Natural killer cell (primary cell): ENCODE results near the gene TPRN. TPM values are rescaled to one million over a fixed set of nuclear protein-coding genes. Genes with fewer than 3 reads are reported as not detected.

ENCODE experiments used
- ATAC-seq, 3 donors: fragments of 150-1000 bp in 2 of 3; fragments of 200-7000 bp in 1 of 3; cut with Tn5 transposase; 1 replicate in 1 of 3; 2 replicates in 2 of 3; pipeline ENCODE4 v1.10.0; 2021; ENCODE audit warnings: mild to moderate bottlenecking in 2 of 3, moderate library complexity in 2 of 3
- DNase-seq, 2 donors: peaks; one replicate each; pipeline versions ENCODE4 v3.0.0 to v3.0.0-alpha.2; 2013 to 2021; ENCODE audit warnings: mixed read lengths in 1 of 2
- H3K27ac ChIP-seq: one replicate; pipeline ENCODE4 v1.5.1; 2013; ENCODE audit warnings: mild to moderate bottlenecking, low read length
- H3K27me3 ChIP-seq: one replicate; pipeline ENCODE4 v1.6.1; 2013; ENCODE audit warnings: low read length; ENCODE audit not compliant: control insufficient read depth, insufficient read depth
- H3K36me3 ChIP-seq: one replicate; pipeline ENCODE4 v1.6.1; 2013; ENCODE audit warnings: low read length; ENCODE audit not compliant: control insufficient read depth, insufficient read depth
- H3K4me1 ChIP-seq: one replicate; pipeline ENCODE4 v1.6.1; 2013; ENCODE audit warnings: low read length; ENCODE audit not compliant: control insufficient read depth, insufficient read depth
- H3K4me3 ChIP-seq: one replicate; pipeline ENCODE4 v1.5.1; 2013; ENCODE audit warnings: low read length
- H3K9me3 ChIP-seq: one replicate; pipeline ENCODE4 v1.6.1; 2013; ENCODE audit warnings: low read length; ENCODE audit not compliant: control insufficient read depth, insufficient read depth
- H3K27ac Mint-ChIP-seq, 2 donors: one replicate each; pipeline ENCODE4 v1.8.0; 2022; ENCODE audit warnings: mild to moderate bottlenecking in 2 of 2, mixed read lengths in 2 of 2, moderate library complexity in 1 of 2
- H3K27me3 Mint-ChIP-seq, 2 donors: one replicate each; pipeline ENCODE4 v1.8.0; 2022; ENCODE audit warnings: low read depth in 2 of 2, mixed read lengths in 2 of 2
- H3K36me3 Mint-ChIP-seq: one replicate; pipeline ENCODE4 v1.8.0; 2022; ENCODE audit warnings: mixed read lengths
- H3K4me1 Mint-ChIP-seq, 2 donors: one replicate each; pipeline ENCODE4 v1.8.0; 2022; ENCODE audit warnings: mixed read lengths in 2 of 2
- H3K4me3 Mint-ChIP-seq: one replicate; pipeline ENCODE4 v1.8.0; 2022; ENCODE audit warnings: mild to moderate bottlenecking, moderate library complexity, mixed read lengths
- H3K9me3 Mint-ChIP-seq, 2 donors: one replicate each; pipeline ENCODE4 v1.8.0; 2022; ENCODE audit warnings: mixed read lengths in 2 of 2
- CTCF ChIP-seq: fragments of 200-600 bp; IDR thresholded peaks from one replicate; pipeline ENCODE4 v1.8.0; 2022; ENCODE audit warnings: antibody characterized with exemption
- WGBS: methylation state at CpG from one replicate; pipeline ENCODE4 v1.1.7; 2013; ENCODE audit warnings: missing lambda C conversion rate; ENCODE audit not compliant: insufficient coverage; 5-methylcytosine and 5-hydroxymethylcytosine counted together
- intact Hi-C: fragments of 100-400 bp; cut with micrococcal nuclease; formaldehyde crosslinking; loops from one replicate; pipeline ENCODE4 v1.14.2; 2022
- total RNA-seq, 4 donors: library from RNA; stranded (reverse); fragments of 120-200 nt in 1 of 4; gene quantifications; one replicate each; pipeline versions ENCODE4 v1.2.3 to v1.2.4, GENCODE V29; 2013 to 2022

The TPRN gene
- total RNA-seq, 3 donors from 2014 or later (not counting 1 experiment from before 2014, with no cell fraction given) = 8.2 to 10.6 (median 8.4) TPM

GRCh38 chr9:137232510-137232909 is 32.0 kb upstream of the TPRN start:
- no peaks in the 10 kb centered on the region for H3K9me3 Mint-ChIP-seq
- H3K27ac Mint-ChIP-seq = no peak overlapping the region
- Histone ChIP-seq H3K9me3 (no peaks in the 10 kb centered on the region), H3K27ac (no peak overlapping the region), H3K4me3 (no peak overlapping the region), H3K36me3 (no peaks in the 10 kb centered on the region), H3K27me3 (peaks cover 4% of the 10 kb centered on the region), H3K4me1 (peaks cover 32% of the 10 kb centered on the region)
- DNase-seq (no peak), ATAC-seq (no peak)
- H3K27me3 Mint-ChIP-seq = peaks cover 0 to 8% of the 10 kb centered on the region in 2 donors
- 94% methylated on average over 24 of the region's 24 CpGs for WGBS
- no peak for TF ChIP-seq CTCF
- intact Hi-C loops = no loop called here
- peaks cover 3 to 13% of the 10 kb centered on the region in 2 donors for H3K4me1 Mint-ChIP-seq
- H3K4me3 Mint-ChIP-seq = no peak overlapping the region
- H3K36me3 Mint-ChIP-seq = no peaks in the 10 kb centered on the region

DNA sequence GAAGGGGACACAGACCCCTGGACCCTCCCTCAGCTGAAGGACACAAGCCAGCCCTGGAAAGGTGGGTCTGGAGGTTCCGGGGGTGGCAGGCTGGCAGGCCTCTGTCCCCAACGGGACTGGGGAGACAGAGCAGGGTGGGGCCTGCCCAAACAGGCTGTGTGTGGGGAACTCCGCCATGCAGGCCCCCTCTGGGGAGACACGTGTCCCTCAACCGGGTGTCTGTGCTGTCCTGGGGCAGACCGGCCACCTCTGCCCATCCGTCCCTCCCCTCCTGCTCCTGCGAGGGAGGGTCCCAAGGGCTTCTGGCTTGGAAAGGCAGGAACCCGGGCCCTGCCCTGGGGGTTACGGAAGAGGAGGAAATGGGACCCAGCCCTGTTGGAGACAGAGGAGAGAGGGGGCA is 31.6 kb upstream of the TPRN start:
- Histone ChIP-seq H3K4me3 (no peak overlapping the region), H3K36me3 (no peaks in the 10 kb centered on the region), H3K9me3 (no peaks in the 10 kb centered on the region), H3K27me3 (peaks cover 7% of the 10 kb centered on the region), H3K4me1 (peaks cover 32% of the 10 kb centered on the region), H3K27ac (no peak overlapping the region)
- intact Hi-C loops = no loop called here
- peaks cover 0 to 9% of the 10 kb centered on the region in 2 donors for H3K27me3 Mint-ChIP-seq
- H3K36me3 Mint-ChIP-seq = no peaks in the 10 kb centered on the region
- TF ChIP-seq CTCF = no peak
- H3K4me1 Mint-ChIP-seq = peaks cover 5 to 13% of the 10 kb centered on the region in 2 donors
- DNase-seq = no peak
- WGBS = 85% methylated on average over 9 of the region's 10 CpGs
- H3K9me3 Mint-ChIP-seq = no peaks in the 10 kb centered on the region
- no peak for ATAC-seq
- no peak overlapping the region for H3K27ac Mint-ChIP-seq
- no peak overlapping the region for H3K4me3 Mint-ChIP-seq

DNA sequence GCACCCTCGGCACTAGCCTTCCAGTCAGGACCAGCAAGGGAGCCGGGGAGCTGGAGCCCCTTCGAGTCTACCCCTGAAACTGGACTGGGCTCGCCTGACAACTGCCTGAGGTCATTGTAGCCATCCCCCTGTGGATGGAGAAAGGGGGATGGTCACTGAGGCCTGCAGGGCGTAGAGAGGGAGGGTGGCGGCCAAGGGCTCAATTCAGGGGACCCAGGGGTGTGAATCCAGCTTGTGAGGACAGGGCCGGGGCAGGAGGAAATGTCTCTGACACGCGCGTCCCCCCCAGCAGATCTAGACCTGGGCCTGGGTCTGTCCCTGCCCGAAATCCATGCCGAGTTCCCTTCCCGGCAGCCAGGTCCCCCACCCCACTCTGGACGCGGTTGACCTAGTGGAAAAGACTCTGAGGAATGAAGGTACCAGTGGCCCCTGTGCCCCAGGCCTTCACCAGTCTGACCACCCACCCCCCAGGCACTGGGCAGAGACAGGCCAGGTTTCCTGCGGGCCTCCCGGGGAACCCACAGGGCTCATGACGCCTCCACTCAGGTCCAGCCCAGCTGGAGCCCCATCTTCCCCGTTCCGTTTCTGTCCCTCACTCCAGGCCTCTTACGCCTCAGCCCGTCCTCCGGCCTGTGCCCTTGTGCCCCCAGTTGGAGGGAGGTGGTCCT is 31.0 kb upstream of the TPRN start:
- H3K9me3 ChIP-seq = no peaks in the 10 kb centered on the region
- Mint-ChIP-seq H3K27me3 (peaks cover 0 to 9% of the 10 kb centered on the region in 2 donors), H3K4me1 (peaks cover 5 to 13% of the 10 kb centered on the region in 2 donors), H3K9me3 (no peaks in the 10 kb centered on the region), H3K27ac (no peak overlapping the region), H3K4me3 (no peak overlapping the region), H3K36me3 (no peaks in the 10 kb centered on the region)
- no peak for DNase-seq
- H3K27ac ChIP-seq = no peak overlapping the region
- ATAC-seq = no peak
- peaks cover 28% of the 10 kb centered on the region for H3K4me1 ChIP-seq
- no peak overlapping the region for H3K4me3 ChIP-seq
- no peak for TF ChIP-seq CTCF
- WGBS = 91% methylated on average over 23 of the region's 23 CpGs
- intact Hi-C loops = no loop called here
- no peaks in the 10 kb centered on the region for H3K36me3 ChIP-seq
- H3K27me3 ChIP-seq = peaks cover 9% of the 10 kb centered on the region
